Measurements from ENCODE around the gene CST5. TPM values are rescaled to one million over a fixed set of nuclear protein-coding genes. Genes with fewer than 3 reads are reported as not detected.

CST5 gene
- polyA plus RNA-seq, 2 of the 4 experiments (the other 2 are of a cell fraction) = not detected

DNA sequence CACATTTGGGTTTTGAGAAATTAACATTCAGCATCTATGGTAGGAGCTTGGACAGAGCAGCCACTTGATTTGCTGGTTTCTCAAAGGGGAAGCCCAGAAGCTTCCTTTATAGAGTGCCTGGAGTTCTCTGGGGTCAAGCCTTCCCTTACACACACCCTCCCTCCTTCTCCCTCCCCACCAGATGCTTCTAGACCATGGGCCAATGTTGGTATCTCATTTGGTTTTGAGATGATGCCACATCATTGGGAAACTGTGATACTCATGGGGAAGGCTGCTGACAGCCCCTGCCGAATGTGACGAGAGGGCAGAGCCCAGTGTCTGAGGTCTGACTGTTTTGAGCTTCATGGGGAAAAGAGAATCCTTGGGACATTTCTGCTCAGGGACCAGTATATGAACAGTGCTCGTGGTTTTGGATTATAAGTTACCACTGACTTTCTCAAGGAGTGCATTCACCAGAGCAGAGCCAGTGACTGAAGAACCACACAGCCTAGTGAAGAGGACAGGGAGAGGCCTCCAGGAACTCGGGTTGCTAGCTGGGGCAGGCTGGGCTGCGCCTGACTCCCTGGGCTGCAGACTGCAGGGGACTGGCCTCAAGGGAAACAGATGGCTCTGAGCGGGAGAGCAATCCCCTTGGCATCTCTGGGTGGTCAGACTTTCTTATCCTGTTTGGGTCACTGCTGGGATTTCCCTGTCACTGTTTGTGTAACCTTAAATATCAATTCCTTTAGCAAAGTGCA lies 46.4 kb upstream of the CST5 start:
- ATAC-seq (peak in 1 of 2 experiments; percentile 38; a peak in 2 of 6 replicates), DNase-seq (ENCODE audit: low read depth in 1 of 2, low spot score in 1 of 2) (no peak), FAIRE-seq (no peak)
- TF ChIP-seq, protein P1, sequence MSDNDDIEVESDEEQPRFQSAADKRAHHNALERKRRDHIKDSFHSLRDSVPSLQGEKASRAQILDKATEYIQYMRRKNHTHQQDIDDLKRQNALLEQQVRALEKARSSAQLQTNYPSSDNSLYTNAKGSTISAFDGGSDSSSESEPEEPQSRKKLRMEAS (IDR thresholded peaks at IDR 0.05) = no peak
- no peak for TF ChIP-seq BHLHE40 (IDR thresholded peaks at IDR 0.05; ENCODE audit: low read depth, low read length)
- no peak for TF ChIP-seq JUN (IDR thresholded peaks at IDR 0.05)
- TF ChIP-seq POLR2AphosphoS2 (conservative IDR thresholded peaks at IDR 0.05; ENCODE audit: low read length) = no peak
- TF ChIP-seq, protein P2, sequence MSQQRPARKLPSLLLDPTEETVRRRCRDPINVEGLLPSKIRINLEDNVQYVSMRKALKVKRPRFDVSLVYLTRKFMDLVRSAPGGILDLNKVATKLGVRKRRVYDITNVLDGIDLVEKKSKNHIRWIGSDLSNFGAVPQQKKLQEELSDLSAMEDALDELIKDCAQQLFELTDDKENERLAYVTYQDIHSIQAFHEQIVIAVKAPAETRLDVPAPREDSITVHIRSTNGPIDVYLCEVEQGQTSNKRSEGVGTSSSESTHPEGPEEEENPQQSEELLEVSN (IDR thresholded peaks at IDR 0.05; ENCODE audit: borderline replicate concordance, low read depth) = no peak
- TF ChIP-seq ZC3H11A (IDR thresholded peaks at IDR 0.05) = no peak
- no peak for TF ChIP-seq NR3C1 (IDR thresholded peaks at IDR 0.05)
- no peak for TF ChIP-seq HOXB13 (CRISPR knock-in tag; IDR thresholded peaks at IDR 0.05; ENCODE audit: low read depth)
- no peak for TF ChIP-seq FOSL2 (IDR thresholded peaks at IDR 0.05)
- no peak for TF ChIP-seq FOSL2 (CRISPR knock-in tag; IDR thresholded peaks at IDR 0.05)
- TF ChIP-seq TP53 (CRISPR knock-in tag; IDR thresholded peaks at IDR 0.05) = no peak
- TF ChIP-seq JUNB (IDR thresholded peaks at IDR 0.05) = no peak
- no peak for TF ChIP-seq EHF (CRISPR knock-in tag; IDR thresholded peaks at IDR 0.05)
- H3K4me1 ChIP-seq = no peaks in the 10 kb centered on the region
- ChIA-PET CTCF (interaction anchor here (1.0 to 4.8 kb wide), 5 partner anchors 12 to 1005 kb away, joined by 3 to 25 read pairs (median 4); no protein-coding TSS in a partner anchor), POLR2A (no interaction called here)
- no peak overlapping the region for H3K4me3 ChIP-seq
- no peak overlapping the region for H3K27ac ChIP-seq
- H3K4me2 ChIP-seq = no peak overlapping the region
- WGBS (ENCODE audit: missing lambda C conversion rate) = 41% methylated on average over 6 of the region's 6 CpGs
- no peaks in the 10 kb centered on the region for H3K9me3 ChIP-seq

DNA sequence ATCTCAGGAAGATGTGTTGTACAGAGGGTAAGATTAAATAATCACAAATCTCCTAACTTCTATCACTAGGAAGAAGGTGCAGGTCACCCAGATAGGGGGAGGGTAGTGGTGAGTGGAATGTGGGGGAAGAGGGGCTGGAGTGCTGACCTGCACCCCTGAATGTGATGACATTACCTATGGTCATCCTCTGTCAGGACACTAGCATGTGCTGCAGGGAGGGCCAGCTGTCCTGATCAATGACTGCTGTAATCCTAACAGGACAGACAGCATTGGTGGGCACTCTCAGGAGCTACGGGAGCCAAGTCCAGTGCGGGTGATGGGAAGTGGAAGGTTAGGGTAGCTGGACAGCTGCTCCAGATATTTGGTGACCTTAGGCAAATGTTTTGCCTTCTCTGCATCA lies 45.2 kb upstream of the CST5 start:
- peaks cover 3% of the 10 kb centered on the region; the same call in 1 of the 3 replicates for H3K4me1 ChIP-seq
- ChIA-PET CTCF (interaction anchor here (1.0 to 4.8 kb wide), 6 partner anchors 13 to 1006 kb away, joined by 3 to 25 read pairs (median 4); no protein-coding TSS in a partner anchor), POLR2A (no interaction called here)
- FAIRE-seq (no peak), ATAC-seq (no peak), DNase-seq (ENCODE audit: low read depth in 1 of 2, low spot score in 1 of 2) (no peak)
- TF ChIP-seq RCOR1 (IDR thresholded peaks at IDR 0.05; ENCODE audit: low read depth, low read length) = no peak
- no peak for TF ChIP-seq HEYL (CRISPR knock-in tag; IDR thresholded peaks at IDR 0.05)
- no peak for TF ChIP-seq MYC (IDR thresholded peaks at IDR 0.05; ENCODE audit: borderline replicate concordance, low read length)
- TF ChIP-seq, protein P3, sequence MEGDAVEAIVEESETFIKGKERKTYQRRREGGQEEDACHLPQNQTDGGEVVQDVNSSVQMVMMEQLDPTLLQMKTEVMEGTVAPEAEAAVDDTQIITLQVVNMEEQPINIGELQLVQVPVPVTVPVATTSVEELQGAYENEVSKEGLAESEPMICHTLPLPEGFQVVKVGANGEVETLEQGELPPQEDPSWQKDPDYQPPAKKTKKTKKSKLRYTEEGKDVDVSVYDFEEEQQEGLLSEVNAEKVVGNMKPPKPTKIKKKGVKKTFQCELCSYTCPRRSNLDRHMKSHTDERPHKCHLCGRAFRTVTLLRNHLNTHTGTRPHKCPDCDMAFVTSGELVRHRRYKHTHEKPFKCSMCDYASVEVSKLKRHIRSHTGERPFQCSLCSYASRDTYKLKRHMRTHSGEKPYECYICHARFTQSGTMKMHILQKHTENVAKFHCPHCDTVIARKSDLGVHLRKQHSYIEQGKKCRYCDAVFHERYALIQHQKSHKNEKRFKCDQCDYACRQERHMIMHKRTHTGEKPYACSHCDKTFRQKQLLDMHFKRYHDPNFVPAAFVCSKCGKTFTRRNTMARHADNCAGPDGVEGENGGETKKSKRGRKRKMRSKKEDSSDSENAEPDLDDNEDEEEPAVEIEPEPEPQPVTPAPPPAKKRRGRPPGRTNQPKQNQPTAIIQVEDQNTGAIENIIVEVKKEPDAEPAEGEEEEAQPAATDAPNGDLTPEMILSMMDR (IDR thresholded peaks at IDR 0.05) = no peak
- no peak for TF ChIP-seq HOXB13 (CRISPR knock-in tag; IDR thresholded peaks at IDR 0.05; ENCODE audit: low read depth)
- no peak for TF ChIP-seq KDM5A (IDR thresholded peaks at IDR 0.05)
- TF ChIP-seq FOXS1 (CRISPR knock-in tag; IDR thresholded peaks at IDR 0.05) = no peak
- no peak for TF ChIP-seq TFCP2L1 (CRISPR knock-in tag; IDR thresholded peaks at IDR 0.05)
- TF ChIP-seq RNF2 (IDR thresholded peaks at IDR 0.05; ENCODE audit: borderline replicate concordance, low read depth) = no peak
- no peak for TF ChIP-seq CBX8 (IDR thresholded peaks at IDR 0.05)
- no peak for TF ChIP-seq MAFK (IDR thresholded peaks at IDR 0.05; ENCODE audit: partially characterized antibody)
- no peak overlapping the region for H3K4me3 ChIP-seq
- H3K27ac ChIP-seq = no peak overlapping the region
- no peaks in the 10 kb centered on the region for H3K9me3 ChIP-seq
- 86% methylated on average over 2 of the region's 2 CpGs for whole genome bisulfite sequencing (ENCODE audit: missing lambda C conversion rate)
- no peak overlapping the region for H3K4me2 ChIP-seq

All from A549 (cell line).